ENCODE results near the gene TRAPPC4. TPM values are rescaled to one million over a fixed set of nuclear protein-coding genes. Genes with fewer than 3 reads are reported as not detected.
A peak's percentile ranks its signal among the peaks of the same experiment; 100 is the strongest.

The TRAPPC4 gene
- total RNA-seq, 4 donors from 2014 or later: 37.4 to 105 (median 74.8) TPM

- no peak for TF ChIP-seq POLR2A (IDR thresholded peaks at IDR 0.05)
- TF ChIP-seq CTCF (IDR thresholded peaks at IDR 0.05): no peak
- TF ChIP-seq POLR2AphosphoS5 (IDR thresholded peaks at IDR 0.05): no peak
- TF ChIP-seq EP300 (IDR thresholded peaks at IDR 0.05; ENCODE audit: low read depth): no peak
- Histone ChIP-seq H3K4me3 (peak overlapping the region; percentile 44 to 82 (median 70)), H3K27me3 (no peaks in the 10 kb centered on the region), H3K9me3 (no peaks in the 10 kb centered on the region), H3K4me1 (peaks cover 0 to 23% (median 16%) of the 10 kb centered on the region in 4 donors), H3K36me3 (peaks cover 0 to 17% (median 8%) of the 10 kb centered on the region in 4 donors), H3K27ac (peak overlapping the region; percentile 82 to 91 (median 85))
- peak; percentile 26 for DNase-seq
- in situ Hi-C loops (cut with MboI; ENCODE audit: low pct_ligation_motif_present in 1 of 4, low pct_unique_long_range_greater_than_20kb in 1 of 4, low sequenced_read_pairs in 3 of 4) (no loop called here), intact Hi-C loops (cut with DNase I; ENCODE audit: low total_unique reads) (no loop called here)
- 5% methylated on average over 18 of the region's 19 CpGs; no CpG with 5 or more reads in 1 of the 2 donors for WGBS, 2 donors (ENCODE audit: low coverage in 1 of 2)
Measured at GRCh38 chr11:118998388-118998717, 20.2 kb upstream of the TRAPPC4 start.

GRCh38 chr11:118998822-118999221, 19.7 kb upstream of the TRAPPC4 start:
- in situ Hi-C loops (cut with MboI; ENCODE audit: low pct_ligation_motif_present in 1 of 4, low pct_unique_long_range_greater_than_20kb in 1 of 4, low sequenced_read_pairs in 3 of 4): no loop called here
- Histone ChIP-seq H3K4me1 (peaks cover 0 to 23% (median 16%) of the 10 kb centered on the region in 4 donors), H3K4me3 (peak overlapping the region in 2 of 4 donors; percentile 73 to 82), H3K27me3 (no peaks in the 10 kb centered on the region), H3K36me3 (peaks cover 0 to 17% (median 8%) of the 10 kb centered on the region in 4 donors), H3K9me3 (no peaks in the 10 kb centered on the region), H3K27ac (peak overlapping the region; percentile 82 to 91 (median 85))
- DNase-seq: no peak
- intact Hi-C loops (cut with DNase I; ENCODE audit: low total_unique reads): no loop called here
- TF ChIP-seq POLR2AphosphoS5 (IDR thresholded peaks at IDR 0.05) (no peak), CTCF (IDR thresholded peaks at IDR 0.05) (no peak)
- WGBS, 2 donors (ENCODE audit: low coverage in 1 of 2): 44 to 86% methylated on average over 1 to 6 of the region's 6 CpGs

- H3K9me3 ChIP-seq: no peaks in the 10 kb centered on the region
- TF ChIP-seq EP300 (IDR thresholded peaks at IDR 0.05; ENCODE audit: low read depth) (no peak), CTCF (IDR thresholded peaks at IDR 0.05) (no peak), POLR2A (IDR thresholded peaks at IDR 0.05) (no peak), POLR2AphosphoS5 (IDR thresholded peaks at IDR 0.05) (no peak)
- no peak overlapping the region for H3K4me3 ChIP-seq
- no peak for DNase-seq
- H3K27ac ChIP-seq: no peak overlapping the region
- peaks cover 0 to 23% (median 16%) of the 10 kb centered on the region in 4 donors for H3K4me1 ChIP-seq
- no peaks in the 10 kb centered on the region for H3K27me3 ChIP-seq
- in situ Hi-C loops (cut with MboI; ENCODE audit: low pct_ligation_motif_present in 1 of 4, low pct_unique_long_range_greater_than_20kb in 1 of 4, low sequenced_read_pairs in 3 of 4): no loop called here
- intact Hi-C loops (cut with DNase I; ENCODE audit: low total_unique reads): no loop called here
- 40 to 68% methylated on average over 1 of the region's 1 CpG for WGBS, 2 donors (ENCODE audit: low coverage in 1 of 2)
- H3K36me3 ChIP-seq: peaks cover 0 to 29% (median 10%) of the 10 kb centered on the region in 4 donors
Measured at GRCh38 chr11:119000906-119001305, 17.7 kb upstream of the TRAPPC4 start.

- in situ Hi-C loops (cut with MboI; ENCODE audit: low pct_ligation_motif_present in 1 of 4, low pct_unique_long_range_greater_than_20kb in 1 of 4, low sequenced_read_pairs in 3 of 4): no loop called here
- no peak for DNase-seq
- H3K4me1 ChIP-seq: no peaks in the 10 kb centered on the region
Measured at GRCh38 chr11:119006656-119007055, 11.9 kb upstream of the TRAPPC4 start.

More at GRCh38 chr11:119006656-119007055, 11.9 kb upstream of the TRAPPC4 start:
- WGBS, 2 donors (ENCODE audit: low coverage in 1 of 2): 88 to 90% methylated on average over 4 of the region's 4 CpGs
- Histone ChIP-seq H3K27ac (no peak overlapping the region), H3K36me3 (peaks cover 0 to 47% (median 11%) of the 10 kb centered on the region in 4 donors), H3K27me3 (no peaks in the 10 kb centered on the region), H3K9me3 (no peaks in the 10 kb centered on the region), H3K4me3 (no peak overlapping the region)
- intact Hi-C loops (cut with DNase I; ENCODE audit: low total_unique reads): no loop called here
- TF ChIP-seq EP300 (IDR thresholded peaks at IDR 0.05; ENCODE audit: low read depth) (no peak), CTCF (IDR thresholded peaks at IDR 0.05) (no peak), POLR2AphosphoS5 (IDR thresholded peaks at IDR 0.05) (no peak), POLR2A (IDR thresholded peaks at IDR 0.05) (no peak)

Measured in transverse colon (tissue), 4 donors.